ENCODE data around the gene COL1A1.

The COL1A1 gene

GRCh38 chr17:50190293-50190602 lies 11.2 kb downstream of the COL1A1 start:
- DNase-seq, result no peak
- no peak for TF ChIP-seq POLR2A (IDR thresholded peaks at IDR 0.05; ENCODE audit: low read length)
- no peak for TF ChIP-seq GATA1 (IDR thresholded peaks at IDR 0.05; ENCODE audit: low read depth, low read length)

DNA sequence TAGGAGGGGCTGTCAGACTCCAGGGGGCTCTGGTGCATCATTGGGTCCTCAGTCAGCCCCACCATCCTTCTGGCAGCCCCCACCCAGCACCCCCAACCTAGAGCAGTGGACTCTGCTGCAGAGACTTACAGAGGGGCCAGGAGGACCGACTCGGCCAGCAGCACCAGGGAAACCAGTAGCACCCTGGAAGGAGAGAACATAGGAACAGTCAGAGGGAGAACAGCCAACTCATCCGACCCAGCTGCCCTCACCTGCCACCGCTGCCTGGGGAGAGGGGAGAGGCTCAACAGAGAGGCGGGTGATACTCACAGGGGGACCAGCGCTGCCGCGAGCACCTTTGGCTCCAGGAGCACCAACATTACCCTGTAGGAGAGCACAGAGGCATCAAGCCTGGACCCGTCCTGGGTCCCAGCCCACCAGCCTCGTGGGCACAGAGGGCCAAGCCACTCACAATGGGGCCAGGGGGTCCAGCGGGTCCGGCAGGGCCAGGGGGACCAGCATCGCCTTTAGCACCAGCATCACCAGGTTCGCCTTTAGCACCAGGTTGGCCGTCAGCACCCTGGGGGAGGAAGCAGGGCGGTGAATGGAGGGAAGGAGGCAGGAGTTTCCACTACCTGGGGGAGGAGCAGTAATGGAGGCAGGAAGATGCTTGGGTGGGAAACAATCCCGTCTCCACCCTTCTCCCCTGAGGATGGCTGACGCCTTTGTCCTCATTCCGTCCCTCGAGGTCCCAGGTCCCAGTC lies 11.7 kb downstream of the COL1A1 start:
- TF ChIP-seq GATA1 (IDR thresholded peaks at IDR 0.05; ENCODE audit: low read depth, low read length), result no peak
- no peak for TF ChIP-seq POLR2A (IDR thresholded peaks at IDR 0.05; ENCODE audit: low read length)
- no peak for DNase-seq

GRCh38 chr17:50188921-50189549 lies 12.4 kb downstream of the COL1A1 start:
- DNase-seq, result no peak
- TF ChIP-seq POLR2A (IDR thresholded peaks at IDR 0.05; ENCODE audit: low read length) (no peak), GATA1 (IDR thresholded peaks at IDR 0.05; ENCODE audit: low read depth, low read length) (no peak)

DNA sequence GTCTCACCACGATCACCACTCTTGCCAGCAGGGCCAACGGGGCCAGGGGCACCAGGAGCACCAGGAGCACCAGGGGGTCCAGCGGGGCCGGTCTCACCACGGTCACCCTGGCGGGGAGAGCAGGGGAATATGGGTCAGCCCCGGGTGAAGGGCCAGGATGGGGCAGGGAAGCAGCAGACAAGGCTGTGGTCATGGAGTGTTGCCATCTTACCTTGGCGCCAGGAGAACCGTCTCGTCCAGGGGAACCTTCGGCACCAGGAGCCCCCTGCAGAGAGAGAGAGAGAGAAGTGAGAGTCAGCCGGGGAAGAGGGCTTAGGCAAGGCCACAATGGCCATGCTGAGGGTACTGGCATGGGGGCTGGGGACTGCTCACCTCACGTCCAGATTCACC lies 12.9 kb downstream of the COL1A1 start:
- TF ChIP-seq GATA1 (IDR thresholded peaks at IDR 0.05; ENCODE audit: low read depth, low read length), result no peak
- TF ChIP-seq POLR2A (IDR thresholded peaks at IDR 0.05; ENCODE audit: low read length), result no peak
- no peak for DNase-seq

GRCh38 chr17:50187751-50188530 lies 13.5 kb downstream of the COL1A1 start:
- TF ChIP-seq GATA1 (IDR thresholded peaks at IDR 0.05; ENCODE audit: low read depth, low read length) (no peak), POLR2A (IDR thresholded peaks at IDR 0.05; ENCODE audit: low read length) (no peak)
- no peak for DNase-seq

- no peak for DNase-seq
- TF ChIP-seq POLR2A (IDR thresholded peaks at IDR 0.05; ENCODE audit: low read length) (no peak), GATA1 (IDR thresholded peaks at IDR 0.05; ENCODE audit: low read depth, low read length) (no peak)
These were observed 14.1 kb downstream of the COL1A1 start for GRCh38 chr17:50187394-50187725.

DNA sequence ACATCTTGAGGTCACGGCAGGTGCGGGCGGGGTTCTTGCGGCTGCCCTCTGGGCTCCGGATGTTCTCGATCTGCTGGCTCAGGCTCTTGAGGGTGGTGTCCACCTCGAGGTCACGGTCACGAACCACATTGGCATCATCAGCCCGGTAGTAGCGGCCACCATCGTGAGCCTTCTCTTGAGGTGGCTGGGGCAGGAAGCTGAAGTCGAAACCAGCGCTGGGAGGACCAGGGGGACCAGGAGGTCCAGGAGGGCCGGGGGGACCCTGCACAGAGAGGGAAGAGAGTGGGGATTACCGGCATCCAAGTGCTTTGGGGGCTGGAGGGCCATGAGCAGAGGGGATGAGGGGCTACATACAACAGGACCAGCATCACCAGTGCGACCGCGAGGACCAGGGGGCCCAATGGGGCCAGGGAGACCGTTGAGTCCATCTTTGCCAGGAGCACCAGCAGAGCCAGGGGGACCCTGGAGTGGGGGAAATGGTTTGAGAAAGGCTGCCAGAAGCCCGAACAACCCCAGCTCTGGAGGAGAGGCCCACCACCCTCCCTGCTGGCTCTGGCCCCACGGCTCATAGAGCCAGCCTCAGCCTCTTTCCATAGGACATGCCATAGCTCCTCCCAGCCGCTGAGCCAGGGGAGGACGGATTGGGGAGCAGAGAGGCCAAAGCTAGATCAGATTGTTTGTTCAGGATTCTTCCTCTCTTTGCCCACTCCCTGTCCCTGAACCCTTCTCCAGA lies 14.6 kb downstream of the COL1A1 start:
- no peak for DNase-seq

GRCh38 chr17:50185631-50186471 lies 15.6 kb downstream of the COL1A1 start:
- TF ChIP-seq POLR2A (IDR thresholded peaks at IDR 0.05; ENCODE audit: low read length) (no peak), GATA1 (IDR thresholded peaks at IDR 0.05; ENCODE audit: low read depth, low read length) (no peak)
- DNase-seq, result no peak

More for the DNA sequence above, 14.6 kb downstream of the COL1A1 start:
- TF ChIP-seq GATA1 (IDR thresholded peaks at IDR 0.05; ENCODE audit: low read depth, low read length) (no peak), POLR2A (IDR thresholded peaks at IDR 0.05; ENCODE audit: low read length) (no peak)

DNA sequence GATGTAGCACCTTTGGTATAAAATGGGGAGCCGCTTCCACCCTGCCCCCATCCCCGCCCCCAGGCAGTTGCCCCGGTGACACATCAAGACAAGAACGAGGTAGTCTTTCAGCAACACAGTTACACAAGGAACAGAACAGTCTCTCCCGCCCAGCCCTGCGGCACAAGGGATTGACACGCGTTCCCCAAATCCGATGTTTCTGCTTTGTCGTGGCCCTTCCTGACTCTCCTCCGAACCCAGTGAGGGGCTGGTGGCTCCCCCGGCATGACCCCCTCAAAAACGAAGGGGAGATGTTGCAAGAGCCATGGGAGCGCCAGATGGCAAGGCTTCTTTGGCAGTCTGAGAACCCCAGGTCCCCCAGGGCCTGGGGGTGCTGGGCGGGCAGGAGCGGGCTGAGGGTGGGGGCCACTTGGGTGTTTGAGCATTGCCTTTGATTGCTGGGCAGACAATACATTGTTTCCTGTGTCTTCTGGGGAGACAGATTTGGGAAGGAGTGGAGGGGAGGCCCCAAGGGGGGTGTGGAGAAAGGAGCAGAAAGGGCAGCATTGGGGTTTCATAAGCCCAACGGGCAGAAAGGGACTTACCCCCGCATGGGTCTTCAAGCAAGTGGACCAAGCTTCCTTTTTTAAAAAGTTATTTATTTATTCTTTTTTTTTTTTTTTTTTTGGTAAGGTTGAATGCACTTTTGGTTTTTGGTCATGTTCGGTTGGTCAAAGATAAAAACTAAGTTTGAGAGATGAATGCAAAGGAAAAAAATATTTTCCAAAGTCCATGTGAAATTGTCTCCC lies 16.6 kb downstream of the COL1A1 start:
- no peak for DNase-seq

GRCh38 chr17:50184064-50184463 lies 17.4 kb downstream of the COL1A1 start:
- TF ChIP-seq GATA1 (IDR thresholded peaks at IDR 0.05; ENCODE audit: low read depth, low read length) (no peak), POLR2A (IDR thresholded peaks at IDR 0.05; ENCODE audit: low read length) (no peak)
- DNase-seq, result no peak

More for the DNA sequence above, 16.6 kb downstream of the COL1A1 start:
- TF ChIP-seq POLR2A (IDR thresholded peaks at IDR 0.05; ENCODE audit: low read length) (no peak), GATA1 (IDR thresholded peaks at IDR 0.05; ENCODE audit: low read depth, low read length) (no peak)

- no peak for TF ChIP-seq POLR2A (IDR thresholded peaks at IDR 0.05; ENCODE audit: low read length)
- DNase-seq, result no peak
These were observed 17.9 kb downstream of the COL1A1 start for GRCh38 chr17:50183421-50183994.

DNA sequence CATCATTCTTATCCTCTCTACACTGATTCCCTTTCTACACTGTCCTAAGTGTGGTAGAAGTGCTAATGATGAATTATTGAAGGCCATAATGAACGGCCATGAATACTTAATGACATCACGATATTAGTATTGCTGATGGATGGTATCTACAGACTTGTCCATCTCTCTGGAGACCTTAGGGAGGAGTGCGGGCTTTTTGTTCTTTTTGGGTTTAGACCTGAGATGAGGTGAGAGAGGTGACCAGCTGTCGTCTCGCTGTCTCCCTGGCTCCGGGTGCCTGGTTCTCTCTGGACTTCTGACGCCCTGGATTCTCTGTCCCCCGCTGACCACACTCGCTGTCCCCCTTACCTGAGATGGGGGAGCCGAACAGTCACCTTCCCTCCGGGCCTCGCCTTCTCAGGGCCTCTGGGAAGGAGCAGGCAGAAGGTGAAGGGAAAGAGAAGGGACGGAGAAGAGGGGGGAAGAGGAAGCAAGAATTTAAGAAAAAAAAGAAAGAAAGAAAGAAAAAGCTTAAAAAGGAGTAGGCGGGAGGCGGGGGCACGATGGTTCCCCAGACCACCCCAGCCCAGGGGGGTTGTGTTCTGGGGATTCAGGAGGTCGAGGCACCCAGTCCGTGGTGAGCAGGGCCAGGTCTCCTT lies 18.5 kb downstream of the COL1A1 start:
- DNase-seq, result no peak
- no peak for TF ChIP-seq GATA1 (IDR thresholded peaks at IDR 0.05; ENCODE audit: low read depth, low read length)
- TF ChIP-seq POLR2A (IDR thresholded peaks at IDR 0.05; ENCODE audit: low read length), result no peak

All from erythroblast (primary cell).